Activated CD4-positive, alpha-beta T cell treated with anti-CD3 and anti-CD28 coated beads for 24 hours (primary cell): Measurements from ENCODE around the gene TAPT1.
"Not testable (repeated sequence)": the region's sequence is repeated elsewhere in the genome, so short reads cannot be mapped to it uniquely, and the experiment has no call there.

Source experiments
- DNase-seq, 2 donors: peaks; one replicate each; pipeline ENCODE4 v3.0.0-alpha.2; 2020; ENCODE audit warnings: low read depth in 2 of 2

The TAPT1 gene

GRCh38 chr4:16171831-16172230 lies 54.4 kb downstream of the TAPT1 start:
- no peak for DNase-seq

GRCh38 chr4:16169490-16169889 lies 56.8 kb downstream of the TAPT1 start:
- DNase-seq = no peak

GRCh38 chr4:16168710-16169388 lies 57.4 kb downstream of the TAPT1 start:
- no peak for DNase-seq

- DNase-seq = no peak
Observed at GRCh38 chr4:16168144-16168543, 58.1 kb downstream of the TAPT1 start.

- no peak for DNase-seq
Observed at GRCh38 chr4:16165931-16166330, 60.3 kb downstream of the TAPT1 start.

GRCh38 chr4:16162891-16163290 lies 63.4 kb downstream of the TAPT1 start:
- DNase-seq = no peak

GRCh38 chr4:16161851-16162408 lies 64.3 kb downstream of the TAPT1 start:
- no peak for DNase-seq

GRCh38 chr4:16160457-16160856 lies 65.8 kb downstream of the TAPT1 start:
- no peak for DNase-seq

- DNase-seq = no peak
Observed at GRCh38 chr4:16159286-16159685, 67.0 kb downstream of the TAPT1 start.

- DNase-seq = no peak
Observed at GRCh38 chr4:16158504-16158852, 67.8 kb downstream of the TAPT1 start.

- no peak for DNase-seq
Observed at GRCh38 chr4:16157609-16158503, 68.4 kb downstream of the TAPT1 start.

- DNase-seq = no peak
Observed at GRCh38 chr4:16155528-16156169, 70.6 kb downstream of the TAPT1 start.

- no peak for DNase-seq
Observed at GRCh38 chr4:16154451-16154850, 71.8 kb downstream of the TAPT1 start.

GRCh38 chr4:16150716-16151115 lies 75.6 kb downstream of the TAPT1 start:
- no peak for DNase-seq

- DNase-seq = not testable (repeated sequence)
Observed at GRCh38 chr4:16144913-16145312, 81.4 kb downstream of the TAPT1 start.

GRCh38 chr4:16142598-16143310 lies 83.5 kb downstream of the TAPT1 start:
- DNase-seq = no peak

- DNase-seq = no peak
Observed at GRCh38 chr4:16140879-16141249, 85.4 kb downstream of the TAPT1 start.

GRCh38 chr4:16140231-16140878 lies 85.9 kb downstream of the TAPT1 start:
- DNase-seq = no peak

- no peak for DNase-seq
Observed at GRCh38 chr4:16139066-16139945, 87.0 kb downstream of the TAPT1 start.

- DNase-seq = no peak
Observed at GRCh38 chr4:16136827-16137226, 89.4 kb downstream of the TAPT1 start.
